Fibroblast of gingiva (primary cell): ENCODE data around the gene PPP3CB.

ENCODE experiments used
- DNase-seq: peaks from one replicate; pipeline ENCODE4 v3.0.0-alpha.2; 2011; ENCODE audit warnings: low read depth

The PPP3CB gene

DNA sequence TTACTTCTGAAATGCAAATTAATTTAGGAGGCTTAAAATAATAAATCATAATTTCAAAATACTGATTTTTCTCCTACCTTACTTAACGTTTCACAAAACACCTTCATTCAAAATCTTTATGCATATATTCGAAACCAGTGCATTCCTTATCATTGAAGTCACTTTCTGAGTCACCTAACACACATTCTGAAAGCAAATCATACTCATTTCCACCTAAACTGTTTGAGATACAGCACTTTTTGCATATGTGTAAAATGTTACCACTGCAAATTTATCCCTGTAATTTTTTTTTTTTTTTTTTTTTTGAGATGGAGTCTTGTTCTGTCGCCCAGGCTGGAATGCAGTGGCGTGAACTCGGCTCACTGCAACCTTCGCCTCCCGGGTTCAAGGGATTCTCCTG lies 15.7 kb downstream of the PPP3CB start:
- DNase-seq: no peak

DNA sequence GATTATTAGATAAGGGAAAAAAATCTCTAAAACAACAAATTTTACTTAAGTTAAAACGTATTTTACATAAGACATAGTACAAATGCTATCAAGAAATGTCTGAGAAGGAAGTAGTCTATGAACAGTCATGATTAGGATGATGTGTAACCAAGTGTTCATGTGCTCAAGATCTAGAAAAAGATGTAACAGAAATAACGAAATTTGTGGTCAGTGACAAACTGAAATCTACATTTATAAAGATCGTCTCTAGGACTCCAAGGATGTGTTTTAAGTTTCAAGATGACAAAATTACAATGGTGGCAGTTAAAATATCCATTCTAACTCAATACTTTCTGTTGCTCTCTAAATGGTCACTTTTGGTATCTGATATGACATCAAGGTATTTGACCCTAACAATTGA lies 17.2 kb downstream of the PPP3CB start:
- no peak for DNase-seq

GRCh38 chr10:73471226-73471625 lies 24.6 kb downstream of the PPP3CB start:
- no peak for DNase-seq

GRCh38 chr10:73469579-73469978 lies 26.2 kb downstream of the PPP3CB start:
- DNase-seq: no peak

- DNase-seq: no peak
Measured at GRCh38 chr10:73467206-73467605, 28.6 kb downstream of the PPP3CB start.

DNA sequence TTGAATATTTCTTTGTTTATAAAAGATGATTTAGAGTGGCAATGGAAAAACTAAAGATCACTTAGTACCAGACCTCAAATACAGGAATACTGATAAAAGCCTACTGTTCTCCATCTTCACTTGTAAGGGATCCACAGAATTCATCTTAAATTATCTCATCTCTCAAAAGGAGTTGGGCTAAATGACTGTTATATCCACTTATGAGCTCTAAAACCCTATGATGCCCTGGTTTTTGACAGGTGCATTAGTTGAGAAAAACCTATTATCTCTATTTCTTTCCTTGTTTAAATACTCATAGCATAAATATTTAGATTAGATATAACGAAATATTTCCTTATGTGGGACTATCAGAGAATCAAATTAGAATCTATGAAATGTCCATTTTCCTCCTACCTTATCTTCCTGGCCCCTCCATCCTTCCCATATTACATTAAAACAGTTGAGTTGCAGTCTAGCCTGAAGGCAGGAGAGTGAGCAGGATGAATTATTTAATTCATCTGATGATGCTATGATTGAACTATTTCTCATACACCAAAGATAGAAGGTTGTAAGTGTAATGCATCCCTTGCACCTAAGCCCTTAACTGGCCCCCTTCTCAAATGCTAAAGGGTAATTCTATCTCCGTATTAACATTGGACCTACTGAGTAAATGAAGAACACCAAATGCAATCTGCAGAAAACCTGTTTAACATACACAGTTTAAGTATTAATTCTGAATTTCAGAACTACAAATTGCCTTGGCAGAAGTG lies 29.7 kb downstream of the PPP3CB start:
- DNase-seq: no peak

DNA sequence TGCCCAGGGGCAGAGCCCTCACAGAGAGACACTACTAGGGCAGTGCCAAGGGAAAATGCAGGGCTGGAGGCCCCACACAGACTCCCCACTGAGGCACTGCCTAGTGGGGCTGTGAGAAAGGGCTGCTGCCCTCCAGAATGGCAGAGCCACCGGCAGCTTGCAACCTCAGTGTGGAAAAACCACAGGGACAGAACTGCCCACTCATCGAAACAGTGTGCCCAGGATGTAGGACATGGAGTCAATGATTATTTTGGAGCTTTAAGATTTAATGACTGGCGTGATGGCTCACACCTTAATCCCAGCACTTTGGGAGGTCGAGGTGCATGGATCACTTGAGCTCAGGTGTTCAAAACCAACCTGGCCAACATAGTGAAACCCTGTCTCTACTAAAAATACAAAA lies 34.9 kb downstream of the PPP3CB start:
- DNase-seq: no peak

- peak; percentile 6 for DNase-seq
Measured at GRCh38 chr10:73459683-73460314, 36.0 kb downstream of the PPP3CB start.

- no peak for DNase-seq
Measured at GRCh38 chr10:73456187-73456890, 39.5 kb downstream of the PPP3CB start.

DNA sequence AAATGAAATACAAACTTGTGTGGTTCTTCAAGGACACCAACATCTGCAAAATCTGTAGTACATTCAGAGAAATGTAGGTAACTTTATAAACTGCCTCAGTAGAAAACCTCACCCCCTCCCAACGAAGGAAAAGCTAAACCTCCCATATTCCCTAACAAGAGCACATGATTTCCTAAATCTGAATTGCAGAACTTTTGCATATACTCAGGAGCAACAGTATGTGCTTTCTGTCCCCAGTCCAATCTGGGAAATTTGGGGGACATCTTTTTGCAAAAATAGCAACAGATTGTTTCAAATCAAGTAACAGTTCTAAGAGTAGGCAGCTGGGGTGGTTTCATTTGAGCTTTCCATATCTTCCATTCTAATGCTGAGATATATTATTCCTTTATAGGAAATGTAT lies 46.7 kb downstream of the PPP3CB start:
- no peak for DNase-seq

- no peak for DNase-seq
Measured at GRCh38 chr10:73448384-73448783, 47.4 kb downstream of the PPP3CB start.

DNA sequence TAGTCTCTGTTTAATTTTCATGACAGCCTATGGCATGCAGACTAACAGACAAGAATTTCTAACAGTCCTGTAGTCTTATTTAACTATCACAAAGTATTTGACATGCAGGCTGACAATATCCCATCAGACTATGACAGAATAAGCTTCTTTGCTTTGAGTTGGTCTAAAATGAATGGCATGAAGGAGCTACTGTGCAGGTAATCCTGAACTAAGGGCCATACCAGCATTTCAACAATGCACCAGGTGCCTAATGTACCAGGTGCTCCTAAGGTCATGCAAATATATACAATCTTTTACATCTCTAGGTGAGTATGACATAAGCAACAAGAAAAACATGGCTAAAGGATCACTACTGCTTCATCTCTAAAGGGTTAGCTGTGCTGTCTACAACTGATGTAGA lies 48.9 kb downstream of the PPP3CB start:
- no peak for DNase-seq

DNA sequence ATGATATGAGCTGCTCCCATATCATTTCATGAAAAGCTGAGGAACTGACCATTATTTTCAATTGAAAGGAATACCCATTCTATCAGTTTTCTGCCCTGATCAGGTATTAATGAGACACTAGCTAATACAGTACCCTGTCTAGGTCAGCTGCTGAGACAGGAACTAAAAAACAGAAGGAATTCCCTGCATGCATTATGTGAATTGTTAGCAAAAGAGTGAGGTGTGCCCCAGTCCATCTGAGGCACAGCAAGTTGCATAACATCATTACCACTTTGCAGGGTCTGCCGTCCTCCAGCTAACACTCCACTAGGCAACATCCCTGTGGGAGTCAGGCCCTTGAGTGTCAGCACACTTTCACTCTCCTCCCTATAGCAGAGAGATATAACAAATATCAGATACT lies 51.4 kb downstream of the PPP3CB start:
- no peak for DNase-seq

- DNase-seq: no peak
Measured at GRCh38 chr10:73439605-73440312, 56.1 kb downstream of the PPP3CB start.

- peak; percentile 22 for DNase-seq
Measured at GRCh38 chr10:73439055-73439454, 56.8 kb downstream of the PPP3CB start.

DNA sequence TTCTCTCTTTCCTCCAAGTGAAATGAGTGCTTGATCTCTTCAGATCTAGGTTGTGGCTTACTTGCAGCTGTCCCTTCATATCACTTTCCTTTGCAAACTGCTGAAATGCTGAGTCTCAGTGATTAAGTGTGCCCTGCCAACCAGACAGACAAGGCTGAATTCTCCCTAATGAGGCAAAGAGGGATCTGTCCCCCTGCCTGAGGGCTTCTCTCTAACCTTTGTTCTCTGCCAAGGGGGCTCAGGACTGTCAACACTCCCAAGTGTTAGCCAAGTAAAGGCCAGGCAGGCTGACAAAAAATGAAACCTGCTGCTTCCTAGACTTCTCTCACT lies 62.3 kb downstream of the PPP3CB start, which contains the start of gene MSS51:
Gene MSS51 (minus strand): TSS at position 24 of the 330 bp plus-strand sequence. CDS start 5,277 bp downstream, outside the sequence.
- DNase-seq: no peak

DNA sequence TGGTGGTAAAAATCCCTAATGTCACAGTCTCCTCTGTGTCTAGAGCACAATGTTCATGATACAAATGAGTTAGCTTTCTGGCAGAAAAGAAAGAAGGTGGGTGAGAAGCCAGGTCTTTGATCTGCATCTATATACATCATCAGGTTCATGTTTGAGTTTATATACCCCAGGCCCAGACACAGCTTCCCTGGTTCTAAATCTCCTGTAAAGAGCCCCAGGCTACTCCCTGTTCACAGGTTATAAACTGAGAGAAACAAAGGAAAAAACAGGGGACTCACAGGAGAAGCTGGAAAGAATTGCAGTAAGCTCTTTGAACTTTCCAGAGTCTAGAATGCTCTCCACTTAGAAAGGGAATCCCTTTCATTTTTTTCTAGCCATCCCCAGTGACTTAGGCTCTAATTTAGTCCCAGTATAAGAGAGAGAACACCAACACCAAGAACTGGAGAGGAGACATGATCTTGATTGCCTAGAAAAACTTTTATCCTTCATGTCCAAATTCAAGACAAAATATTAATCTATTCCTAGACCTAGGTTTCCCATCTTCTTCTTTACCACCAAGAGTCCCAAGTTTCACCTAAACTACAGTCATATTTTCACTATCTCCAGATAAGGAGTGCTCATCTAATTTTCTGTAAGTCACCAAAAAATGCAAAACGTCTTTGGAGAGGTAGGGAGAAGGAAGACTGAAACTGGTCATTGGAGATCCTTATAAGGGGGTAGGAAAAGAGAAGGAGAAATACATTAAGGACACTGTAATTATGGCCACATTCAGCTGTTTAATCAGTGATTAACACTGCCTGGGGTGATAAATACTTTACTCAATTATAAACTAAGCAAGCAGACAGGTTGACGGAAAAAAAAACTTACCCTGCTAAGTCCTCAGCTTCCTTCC lies 62.9 kb downstream of the PPP3CB start:
- no peak for DNase-seq

DNA sequence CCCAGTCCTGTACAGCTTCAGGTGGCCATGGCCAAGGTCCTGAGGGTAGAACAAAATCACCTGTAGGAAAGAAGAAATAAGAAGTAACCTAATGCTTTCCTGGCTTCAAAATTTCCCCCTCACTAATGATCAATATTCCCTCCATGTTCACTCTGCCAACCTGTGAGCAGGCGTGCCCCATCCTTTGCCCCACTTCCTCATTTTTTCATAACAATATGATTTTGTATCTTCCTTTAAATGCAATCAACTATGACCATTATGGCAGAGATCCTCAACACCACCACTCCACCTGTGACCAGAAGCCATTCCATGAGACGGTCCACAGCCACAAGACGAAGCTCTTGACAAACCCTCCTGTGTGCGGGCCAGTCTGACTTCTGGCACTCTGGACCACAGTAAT lies 69.5 kb downstream of the PPP3CB start:
- DNase-seq: no peak

- DNase-seq: no peak
Measured at GRCh38 chr10:73424478-73424877, 71.3 kb downstream of the PPP3CB start.

DNA sequence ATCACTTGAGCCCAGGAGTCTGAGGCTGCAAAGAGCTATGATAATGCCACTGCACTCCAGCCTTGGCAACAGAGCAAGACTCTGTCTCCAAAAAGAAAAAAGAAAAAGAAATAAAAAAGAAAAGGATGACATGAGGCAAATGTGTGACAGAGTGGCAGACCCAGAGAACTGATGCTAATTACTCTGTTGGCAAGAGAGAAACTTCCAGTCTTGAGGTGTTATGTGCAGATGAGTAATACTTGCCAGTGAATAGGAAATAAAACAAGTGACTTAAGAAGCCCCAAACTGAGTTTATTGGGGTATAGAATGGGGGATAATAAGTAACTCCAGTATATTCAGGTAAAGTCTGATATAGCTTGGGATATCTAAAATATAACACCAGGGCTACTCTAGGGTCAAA lies 72.5 kb downstream of the PPP3CB start:
- DNase-seq: no peak

DNA sequence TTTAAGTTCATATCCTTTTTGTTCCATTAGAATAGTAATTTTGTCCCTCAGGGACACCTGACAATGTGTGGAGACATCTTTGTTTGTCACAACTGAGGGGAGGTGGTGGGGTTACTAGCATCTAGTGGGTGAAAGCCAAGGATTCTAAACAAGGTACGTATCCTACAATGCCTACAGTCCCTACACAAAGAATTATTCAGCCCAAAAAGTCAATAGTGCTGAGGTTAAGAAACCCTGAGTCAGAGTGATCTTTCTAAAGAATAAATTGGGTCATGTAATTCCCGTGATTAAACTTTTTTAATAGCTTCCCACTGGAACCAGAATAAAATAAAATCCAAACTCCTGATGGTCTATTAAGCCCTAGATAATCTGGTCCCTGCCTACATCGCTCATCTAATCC lies 79.3 kb downstream of the PPP3CB start:
- no peak for DNase-seq
